GM19455 (cell line): ENCODE results near the gene PCK1.
"Not testable (repeated sequence)": the region's sequence is repeated elsewhere in the genome, so short reads cannot be mapped to it uniquely, and the experiment has no call there.

Source experiments
- ATAC-seq: cut with Tn5 transposase; IDR thresholded peaks from one replicate; pipeline ENCODE4 v1.9.1; 2021; ENCODE audit not compliant: unreplicated experiment

The PCK1 gene

DNA sequence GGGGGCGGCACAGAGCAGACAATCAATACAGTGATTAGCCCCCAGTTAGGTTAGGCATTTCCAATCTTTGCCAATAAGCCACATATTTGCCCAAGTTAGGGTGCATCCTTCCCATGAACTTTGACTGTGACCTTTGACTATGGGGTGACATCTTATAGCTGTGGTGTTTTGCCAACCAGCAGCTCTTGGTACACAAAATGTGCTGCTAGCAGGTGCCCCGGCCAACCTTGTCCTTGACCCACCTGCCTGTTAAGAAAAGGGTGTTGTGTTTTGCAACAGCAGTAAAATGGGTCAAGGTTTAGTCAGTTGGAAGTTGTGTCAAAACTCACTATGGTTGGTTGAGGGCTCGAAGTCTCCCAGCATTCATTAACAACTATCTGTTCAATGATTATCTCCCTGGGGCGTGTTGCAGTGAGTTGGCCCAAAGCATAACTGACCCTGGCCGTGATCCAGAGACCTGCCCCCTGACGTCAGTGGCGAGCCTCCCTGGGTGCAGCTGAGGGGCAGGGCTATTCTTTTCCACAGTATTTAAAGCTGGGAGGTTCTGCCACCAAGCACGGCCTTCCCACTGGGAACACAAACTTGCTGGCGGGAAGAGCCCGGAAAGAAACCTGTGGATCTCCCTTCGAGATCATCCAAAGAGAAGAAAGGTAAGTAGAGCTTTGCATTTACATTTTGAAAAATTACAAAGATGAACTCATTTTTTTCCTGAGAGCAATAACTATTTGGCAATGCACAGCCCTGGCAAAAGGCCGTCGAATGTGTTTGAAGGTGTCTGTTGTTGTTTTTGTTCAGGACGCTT, at the start of gene PCK1:
Gene PCK1, plus strand, starts transcription at position 557 of the 802 bp plus-strand sequence. CDS start 302 bp downstream, outside the sequence.
- no peak for ATAC-seq

DNA sequence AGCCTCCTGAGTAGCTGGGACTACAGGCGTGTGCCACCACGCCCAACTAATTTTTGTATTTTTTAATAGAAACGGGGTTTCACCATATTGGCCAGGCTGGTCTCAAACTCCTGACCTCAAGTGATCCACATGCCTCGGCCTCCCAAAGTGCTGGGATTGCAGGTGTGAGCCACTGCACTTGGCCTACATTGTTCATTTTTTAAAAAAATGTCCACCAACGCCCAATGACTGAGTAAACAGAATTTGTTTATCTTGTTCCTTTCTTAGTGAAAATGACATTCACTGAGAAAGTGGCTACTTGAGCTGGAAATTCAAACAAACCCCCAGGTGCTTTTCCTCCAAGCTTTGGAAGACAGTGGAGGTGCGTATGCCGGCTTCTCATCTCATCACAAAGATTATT, 49.2 kb upstream of the PCK1 start:
- ATAC-seq, result not testable (repeated sequence)

DNA sequence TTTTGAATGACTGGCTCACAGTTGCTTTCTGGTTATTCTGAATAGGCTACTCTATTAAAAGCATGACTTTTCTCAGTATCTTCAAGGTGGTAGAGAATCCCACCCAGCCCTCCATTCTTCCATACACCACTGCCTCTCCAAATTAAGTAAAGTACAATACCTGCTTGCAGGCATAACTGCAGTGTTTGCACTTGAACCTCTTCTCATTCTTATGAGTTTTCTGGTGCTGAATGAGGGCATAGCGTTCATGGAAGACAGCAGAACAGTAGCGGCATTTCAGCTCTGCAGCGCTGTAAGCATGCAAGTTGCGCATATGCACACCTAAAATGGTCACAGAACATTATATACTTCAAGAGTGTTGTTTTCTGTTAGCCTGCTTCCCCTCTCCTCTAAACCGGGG, 48.5 kb upstream of the PCK1 start:
- no peak for ATAC-seq

DNA sequence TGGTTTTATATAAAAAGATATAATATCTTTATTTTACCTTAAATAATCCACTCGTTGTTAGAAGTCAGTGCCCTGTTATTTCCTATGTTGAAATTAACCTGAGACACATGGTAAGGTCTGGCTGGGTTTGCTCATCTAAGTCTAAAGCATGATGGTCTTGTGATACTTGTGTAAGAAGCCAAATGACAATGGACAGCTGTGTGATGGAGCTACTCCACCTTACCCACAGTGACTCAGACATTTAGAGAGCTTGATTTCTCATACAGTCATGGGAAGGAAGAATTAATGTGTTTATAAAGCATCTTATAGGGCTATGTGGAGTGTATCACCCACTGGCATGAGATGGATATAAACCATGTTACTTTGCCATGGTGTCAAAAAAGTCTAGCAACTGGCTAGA, 47.7 kb upstream of the PCK1 start:
- ATAC-seq, result no peak

DNA sequence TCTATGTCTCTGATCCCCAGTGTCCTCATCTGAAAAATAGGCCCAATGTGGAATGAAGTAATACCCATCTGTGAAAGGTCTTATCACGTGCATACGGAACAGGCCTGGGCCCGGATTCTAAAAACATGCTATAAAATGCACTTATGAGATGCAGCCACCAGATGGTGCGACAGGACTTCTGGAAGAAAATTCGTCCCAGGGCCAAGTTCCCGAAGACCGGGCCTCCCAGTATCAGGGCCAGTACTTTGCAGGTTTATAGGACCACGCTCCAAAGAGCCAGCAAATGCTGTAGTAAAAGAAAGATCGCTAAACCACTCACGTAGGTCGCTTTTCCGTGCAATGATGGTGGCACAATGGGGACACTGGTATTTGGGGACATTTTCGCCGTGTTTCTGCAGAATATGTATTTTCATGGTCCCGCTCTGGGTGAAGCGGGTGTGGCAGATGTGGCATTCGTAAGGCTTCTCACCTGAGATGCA, 46.6 kb upstream of the PCK1 start:
- ATAC-seq, result no peak

DNA sequence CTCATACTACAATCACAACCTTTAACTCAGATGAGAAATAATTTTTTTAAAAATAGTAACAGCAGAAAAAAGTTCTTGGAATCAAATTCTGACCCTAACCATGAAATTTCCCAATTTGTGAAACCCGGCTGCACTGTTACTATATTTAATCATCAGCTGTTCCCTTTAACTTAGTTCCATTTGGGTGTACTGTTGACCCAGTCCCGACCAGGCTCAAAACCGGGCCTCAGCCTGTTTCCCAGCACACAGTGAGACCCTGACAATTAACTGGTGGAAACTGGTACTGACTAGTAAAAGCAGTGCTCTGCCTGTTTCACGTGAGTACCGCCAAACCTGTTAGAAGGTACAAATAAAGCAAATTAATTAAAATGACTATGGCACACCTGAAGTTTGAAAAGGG, 43.0 kb upstream of the PCK1 start:
- no peak for ATAC-seq

DNA sequence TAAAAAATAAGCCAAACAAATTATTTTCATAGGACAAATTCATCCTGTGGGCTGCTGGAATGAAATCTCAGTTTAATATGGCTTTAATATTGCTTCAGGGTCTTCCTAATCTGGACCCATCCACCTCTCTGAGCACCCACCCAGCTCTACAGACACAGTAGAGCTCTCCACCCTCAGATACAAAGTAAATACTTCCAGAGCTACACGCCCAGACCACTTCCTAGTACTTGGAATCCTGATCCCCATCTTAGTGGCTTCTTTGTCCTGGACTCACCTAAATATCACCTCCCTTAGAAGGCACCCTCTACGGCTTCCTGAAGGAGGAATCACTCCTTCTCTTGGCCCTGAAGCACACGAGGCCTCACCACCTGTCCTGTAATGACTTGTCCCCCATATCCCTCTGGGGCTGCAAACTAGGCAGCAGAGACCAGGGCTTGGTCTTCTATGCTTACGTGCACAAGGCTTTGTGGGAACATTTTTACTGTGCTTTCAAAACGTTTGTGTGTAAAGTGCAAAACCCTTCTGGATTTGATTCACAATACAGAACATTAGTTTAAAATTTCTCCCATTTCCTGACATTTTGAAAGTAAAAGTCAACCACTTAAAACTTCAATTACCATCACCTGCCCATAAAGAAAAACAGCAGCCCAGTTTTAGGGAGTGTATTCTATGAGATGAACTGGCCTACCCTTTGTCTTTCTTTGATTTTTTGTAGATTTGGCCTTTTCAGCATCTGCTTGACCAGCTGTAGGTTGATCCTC, 38.4 kb upstream of the PCK1 start:
- no peak for ATAC-seq

DNA sequence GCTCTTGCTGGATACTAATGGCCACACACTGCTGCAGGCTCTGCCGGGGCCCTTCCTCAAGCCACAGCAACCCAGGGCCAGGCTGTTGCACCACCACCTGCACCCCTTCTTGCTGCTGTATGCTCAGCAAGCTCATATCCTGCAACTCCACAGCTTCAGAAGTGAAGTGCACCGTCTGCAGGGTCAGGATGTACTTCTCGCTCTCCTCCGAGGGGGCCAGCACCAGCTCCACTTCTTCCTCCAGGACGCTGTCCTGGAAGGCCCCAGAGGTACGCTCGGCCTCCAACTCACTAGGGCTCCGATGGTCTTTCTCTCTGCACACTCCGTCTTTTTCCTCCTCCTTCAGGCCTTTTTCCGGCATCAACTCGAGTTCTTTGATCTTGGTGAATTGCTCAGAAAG, 37.1 kb upstream of the PCK1 start:
- ATAC-seq, result no peak

DNA sequence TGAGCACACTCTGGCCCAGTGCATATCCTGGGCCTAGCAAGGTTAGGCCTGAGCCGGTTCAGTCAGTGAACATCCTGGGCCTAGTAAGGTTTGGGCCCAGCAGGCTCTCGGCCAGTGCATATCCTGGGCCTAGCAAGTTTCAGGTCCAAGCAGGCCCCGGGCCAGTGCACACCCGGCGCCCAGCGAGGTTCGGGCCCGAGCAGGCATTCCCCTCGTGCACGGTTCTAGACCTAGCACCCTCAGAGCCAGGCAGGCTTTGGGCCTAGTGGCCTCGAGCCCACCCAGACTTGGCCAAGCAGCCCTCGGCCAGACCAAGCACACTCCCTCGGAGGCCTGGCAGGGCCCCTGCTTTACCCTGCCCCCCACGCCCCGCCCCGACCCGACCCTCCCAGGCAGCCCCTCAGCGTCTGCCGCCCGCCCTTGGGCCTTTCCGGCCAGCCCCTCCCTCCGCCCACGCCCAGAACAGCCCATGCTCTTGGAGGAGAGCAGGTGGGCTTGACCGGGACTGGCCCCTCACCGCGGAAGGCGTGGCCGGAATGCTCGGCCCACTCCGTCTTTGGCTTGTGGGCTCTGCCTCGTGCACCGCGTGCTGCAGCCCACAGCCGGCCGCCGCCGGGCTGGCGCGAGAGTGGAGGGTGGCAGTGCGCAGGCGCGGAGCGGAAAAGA, 36.3 kb upstream of the PCK1 start, which contains the start of gene CTCFL:
Gene CTCFL, minus strand, starts transcription at position 630 of the 666 bp plus-strand sequence. CDS start 935 bp downstream, outside the sequence.
- ATAC-seq, result no peak

DNA sequence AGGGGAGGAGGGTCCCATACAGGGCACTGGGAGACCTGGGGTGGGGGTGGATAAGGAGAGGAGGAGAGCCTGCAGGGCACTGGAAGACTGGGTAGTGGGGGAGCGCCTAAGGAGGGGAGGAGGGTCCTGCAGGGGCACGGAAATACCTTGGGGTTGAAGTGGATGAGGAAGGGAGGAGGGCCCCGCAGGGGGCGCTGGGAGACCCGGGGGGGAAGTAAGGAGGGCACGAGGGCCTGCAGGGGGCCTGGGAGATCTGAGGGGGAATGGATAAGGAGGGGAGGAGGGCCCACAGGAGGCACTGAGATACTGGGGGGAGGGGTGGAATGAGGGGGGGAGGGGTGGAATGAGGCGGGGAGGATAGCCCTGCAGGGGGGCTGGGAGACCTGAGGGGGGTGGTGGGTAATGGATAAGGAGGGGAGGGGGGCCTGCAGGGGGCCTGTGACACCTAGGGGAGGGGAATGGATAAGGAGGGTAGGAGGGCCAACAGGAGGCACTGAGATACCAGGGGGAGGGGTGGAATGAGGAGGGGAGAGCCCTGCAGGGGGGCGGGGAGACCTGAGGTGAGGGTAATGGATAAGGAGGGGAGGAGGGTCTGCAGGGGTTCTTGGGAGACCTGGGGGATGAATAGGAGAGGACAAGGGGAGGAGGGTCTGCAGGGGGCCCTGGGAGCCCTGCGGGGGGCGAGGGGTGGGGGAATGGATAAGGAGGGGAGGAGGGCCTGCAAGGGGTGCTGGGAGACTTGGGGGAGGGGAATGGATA, 35.4 kb upstream of the PCK1 start:
- no peak for ATAC-seq

DNA sequence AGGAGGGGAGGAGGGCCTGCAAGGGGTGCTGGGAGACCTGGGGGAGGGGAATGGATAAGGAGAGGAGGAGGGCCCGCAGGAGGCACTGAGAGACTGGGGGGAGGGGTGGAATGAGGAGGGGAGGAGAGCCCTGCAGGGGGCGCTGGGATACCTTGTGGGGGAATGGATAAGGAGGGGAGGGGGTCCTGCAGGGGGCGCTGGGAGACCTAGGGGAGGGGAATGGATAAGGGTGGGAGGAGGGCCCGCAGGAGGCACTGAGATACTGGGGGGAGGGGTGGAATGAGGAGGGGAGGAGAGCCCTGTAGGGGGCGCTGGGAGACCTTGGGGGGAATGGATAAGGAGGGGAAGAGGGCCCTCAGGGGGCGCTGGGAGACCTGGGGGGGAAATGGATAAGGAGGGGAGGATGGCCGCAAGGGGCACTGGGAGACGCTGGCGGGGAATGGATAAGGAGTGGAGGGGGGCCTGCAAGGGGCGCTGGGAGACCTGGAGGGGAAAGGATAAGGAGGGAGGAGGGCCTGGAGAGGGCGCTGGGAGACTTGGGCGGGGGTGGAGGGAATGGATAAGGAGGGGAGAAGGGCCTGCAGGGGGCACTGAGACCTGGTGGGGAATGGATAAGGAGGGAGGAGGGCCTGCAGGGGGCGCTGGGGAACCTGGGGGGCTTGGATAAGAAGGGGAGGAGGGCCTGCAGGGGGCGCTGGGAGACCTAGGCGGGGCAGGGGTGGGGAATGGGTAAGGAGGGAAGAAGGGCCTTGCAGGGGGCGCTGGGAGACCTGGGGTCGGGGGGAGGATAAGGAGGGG, 34.6 kb upstream of the PCK1 start:
- ATAC-seq, result no peak

DNA sequence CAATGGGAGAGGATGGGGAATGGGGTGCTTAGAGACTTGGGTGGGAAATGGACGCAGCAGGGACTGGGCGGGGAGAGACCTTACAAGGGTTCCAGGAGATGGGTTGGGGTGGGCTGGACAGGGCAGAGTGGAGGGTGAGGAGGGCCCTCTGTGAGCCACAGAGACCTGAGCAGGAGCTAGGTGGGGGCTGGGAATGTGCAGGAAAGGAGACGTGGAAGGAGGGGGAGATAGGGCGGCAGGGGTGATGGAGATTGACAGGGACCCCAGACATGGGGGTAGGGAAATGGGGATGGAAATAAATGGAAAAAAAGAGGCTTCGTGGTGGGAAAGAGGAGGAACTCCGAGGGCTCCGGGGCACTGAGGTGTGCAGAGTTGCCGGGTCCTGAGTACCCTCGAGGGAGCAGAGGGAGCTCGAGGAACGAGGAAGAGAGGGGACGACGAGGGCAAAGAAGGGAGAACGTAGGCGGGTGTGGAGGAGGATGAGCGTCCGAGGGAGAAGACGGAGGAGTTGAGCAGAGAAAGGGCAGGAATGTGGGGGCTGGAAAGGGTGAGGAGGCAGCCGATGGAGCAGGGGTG, 33.9 kb upstream of the PCK1 start:
- ATAC-seq, result no peak

DNA sequence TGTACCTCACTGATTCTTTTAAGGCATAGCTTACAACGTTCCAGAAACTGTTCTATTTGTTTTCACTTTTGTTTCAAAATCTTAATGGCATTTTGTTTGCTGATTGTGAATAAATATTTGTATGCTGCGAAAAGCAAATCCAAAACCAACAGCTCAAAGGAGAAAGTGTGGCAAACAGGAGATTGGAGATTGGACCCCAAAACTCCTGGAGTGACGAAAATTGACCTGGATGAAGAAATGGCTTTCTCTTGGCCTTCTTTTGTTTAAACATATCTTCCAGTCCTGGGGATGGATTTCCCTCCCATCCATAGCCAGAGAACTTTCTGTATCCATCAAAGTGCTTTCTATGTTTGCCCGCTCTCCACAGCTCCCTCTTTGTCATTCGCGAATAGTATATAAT, 33.2 kb upstream of the PCK1 start:
- ATAC-seq, result no peak

DNA sequence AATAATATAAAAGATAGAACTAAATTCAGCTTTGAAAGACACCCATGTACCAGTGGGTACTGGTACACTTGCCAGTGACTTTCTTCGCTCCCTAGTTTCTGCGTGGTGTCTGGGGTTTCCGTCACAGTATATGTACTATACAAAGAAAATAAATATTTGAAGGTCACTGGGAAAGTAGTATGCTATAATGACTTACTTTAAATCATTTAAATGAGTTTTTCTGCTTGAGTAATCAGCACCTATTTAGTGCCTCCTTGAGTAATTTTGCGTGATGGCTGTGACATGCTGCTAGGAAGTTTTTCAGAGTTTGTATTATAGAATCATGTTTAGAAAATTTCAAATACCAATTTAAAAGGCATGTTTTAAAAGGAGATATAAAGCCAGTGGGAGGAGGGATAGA, 32.8 kb upstream of the PCK1 start:
- ATAC-seq, result no peak

DNA sequence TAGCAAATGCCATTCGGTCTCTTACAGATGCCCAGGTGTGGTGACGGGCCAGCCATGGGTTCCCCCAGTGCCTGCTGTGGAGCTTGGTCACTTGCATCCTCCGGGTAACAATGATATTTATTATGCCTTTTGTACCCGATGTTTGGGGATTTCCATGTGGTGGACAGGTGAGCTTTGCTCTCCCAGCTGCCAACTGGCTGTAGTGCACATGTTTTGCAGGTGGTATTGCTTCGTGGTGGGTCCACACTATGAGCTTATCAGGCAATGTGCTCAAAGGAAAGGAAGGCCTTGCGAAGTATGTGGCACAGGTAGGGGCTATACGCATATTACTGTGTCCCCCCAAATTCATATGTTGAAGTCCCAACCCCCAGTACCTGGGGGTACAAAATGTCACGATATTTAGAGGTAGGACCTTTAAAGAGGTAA, 31.7 kb upstream of the PCK1 start:
- no peak for ATAC-seq

DNA sequence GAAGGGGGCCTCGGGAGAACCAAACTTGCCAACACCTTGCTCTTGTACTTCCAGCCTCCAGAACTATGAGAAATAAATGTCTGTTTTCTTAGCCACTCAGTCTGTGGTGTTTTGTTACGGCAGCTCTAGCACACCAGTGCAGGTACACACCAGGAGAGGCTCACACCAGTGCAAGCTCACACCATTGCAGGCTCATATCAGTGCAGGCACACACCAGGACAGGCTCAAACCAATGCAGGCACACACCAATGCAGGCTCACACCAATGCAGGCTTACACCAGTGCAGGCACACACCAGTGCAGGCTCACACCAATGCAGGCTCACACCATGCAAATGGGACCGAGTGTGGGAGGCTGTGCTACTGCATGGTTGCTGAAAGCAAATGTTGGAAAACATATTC, 31.1 kb upstream of the PCK1 start:
- ATAC-seq, result no peak

DNA sequence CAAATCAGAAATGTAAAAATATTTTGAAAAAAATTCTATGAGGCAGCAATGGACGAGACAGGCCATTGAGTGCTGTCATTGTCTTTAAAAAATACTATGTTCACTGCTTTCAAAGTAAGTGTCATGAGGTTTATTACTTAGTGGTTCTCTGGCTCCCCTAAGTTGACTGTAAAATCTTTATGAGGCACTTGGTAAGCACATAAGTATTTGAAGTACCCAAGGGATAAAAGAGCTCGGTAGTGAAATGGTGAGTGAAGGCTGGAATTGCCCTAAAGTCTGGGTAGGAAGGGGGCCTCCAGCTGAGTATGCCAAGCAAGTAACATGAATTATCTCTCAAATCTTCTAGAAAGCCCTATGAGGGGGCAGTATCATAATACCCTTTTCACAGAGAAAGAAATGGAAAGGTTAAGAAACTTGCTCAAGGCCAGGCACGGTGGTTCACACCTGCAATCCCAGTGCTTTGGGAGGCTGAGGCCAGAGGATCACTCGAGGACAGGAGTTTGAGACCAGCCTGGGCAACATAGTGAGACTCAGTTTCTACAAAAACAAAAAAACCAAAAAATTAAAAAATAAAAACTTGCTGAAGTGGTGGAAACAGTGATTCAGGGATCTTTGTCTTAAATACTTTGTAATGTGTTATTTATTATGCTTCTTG, 30.5 kb upstream of the PCK1 start:
- no peak for ATAC-seq

DNA sequence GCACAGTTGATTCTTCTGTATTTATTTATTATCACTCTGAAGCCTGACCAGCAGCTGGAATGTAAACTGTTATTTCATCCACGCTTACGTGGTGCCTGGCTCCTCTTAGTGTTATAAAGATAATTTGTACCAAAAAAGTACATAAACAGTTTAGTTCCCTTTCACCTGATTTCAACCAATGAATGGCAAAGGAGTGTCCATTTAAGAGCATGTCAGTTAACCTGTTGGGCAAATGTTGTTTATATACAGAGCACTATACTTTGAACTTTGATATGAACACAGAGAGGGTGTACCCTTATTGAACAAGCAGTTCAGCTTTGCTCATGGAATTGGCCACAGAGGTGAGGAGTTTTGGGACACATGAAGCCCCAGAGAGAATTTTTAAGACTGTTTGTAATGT, 28.8 kb upstream of the PCK1 start:
- no peak for ATAC-seq

DNA sequence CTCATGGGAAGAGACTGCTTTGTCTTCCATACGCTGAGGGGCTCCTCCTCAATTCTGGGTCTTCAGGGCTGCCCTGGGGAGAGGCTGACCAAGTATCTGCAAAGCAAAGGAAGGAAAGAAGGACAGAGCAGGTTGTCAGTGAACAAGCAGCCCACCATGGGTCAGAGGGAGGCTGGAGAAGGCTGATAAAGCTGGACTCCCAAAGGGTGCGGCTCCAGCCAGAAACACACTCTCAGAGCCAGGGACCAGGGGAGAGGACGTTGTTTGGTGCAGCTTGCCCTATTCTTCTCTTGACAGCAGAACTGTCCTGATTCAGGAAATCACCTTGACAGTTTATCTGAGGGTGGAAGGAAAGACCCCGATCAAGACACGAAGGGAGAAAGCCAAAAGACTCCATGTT, 25.6 kb upstream of the PCK1 start:
- ATAC-seq, result no peak
